Activated CD4-positive, alpha-beta memory T cell treated with anti-CD3 and anti-CD28 coated beads, Interleukin-2, amount 10 ng/mL, durations not matched to agents 7 days and 5 days (primary cell): Measurements from ENCODE around the gene OPA1. TPM values are rescaled to one million over a fixed set of nuclear protein-coding genes. Genes with fewer than 3 reads are reported as not detected.

Source experiments
- CTCF ChIA-PET: fragments of 350-600 bp; sonication (Branson Sonifier 250); formaldehyde crosslinking; loops from one replicate; lab custom pipeline; 2021; ENCODE audit warnings: antibody characterized with exemption, inconsistent platforms; lab: Charles Lee
- POLR2A ChIA-PET: fragments of 350-600 bp; sonication (Branson Sonifier 250); formaldehyde crosslinking; loops from one replicate; lab custom pipeline; 2021; ENCODE audit warnings: antibody characterized with exemption; lab: Charles Lee
- DNase-seq: peaks from one replicate; pipeline ENCODE4 v3.0.0-alpha.2; 2020
- H3K27ac Mint-ChIP-seq: one replicate; pipeline ENCODE4 v1.8.0; 2021; ENCODE audit warnings: mild to moderate bottlenecking, mixed read lengths
- H3K27me3 Mint-ChIP-seq: one replicate; pipeline ENCODE4 v1.8.0; 2021; ENCODE audit warnings: mixed read lengths
- H3K36me3 Mint-ChIP-seq: one replicate; pipeline ENCODE4 v1.8.0; 2021; ENCODE audit warnings: low read depth, mixed read lengths
- H3K4me1 Mint-ChIP-seq: one replicate; pipeline ENCODE4 v1.8.0; 2021; ENCODE audit warnings: mixed read lengths
- H3K4me3 Mint-ChIP-seq: one replicate; pipeline ENCODE4 v1.8.0; 2021; ENCODE audit warnings: mild to moderate bottlenecking, mixed read lengths
- H3K9me3 Mint-ChIP-seq: one replicate; pipeline ENCODE4 v1.8.0; 2021; ENCODE audit warnings: mixed read lengths
- total RNA-seq, 2 experiments: library from RNA; stranded (reverse); gene quantifications; one replicate each; pipeline ENCODE4 v1.2.3, GENCODE V29; 2021

Gene OPA1
- total RNA-seq, 2 experiments from 2014 or later = 61.0 to 66.4 TPM

DNA sequence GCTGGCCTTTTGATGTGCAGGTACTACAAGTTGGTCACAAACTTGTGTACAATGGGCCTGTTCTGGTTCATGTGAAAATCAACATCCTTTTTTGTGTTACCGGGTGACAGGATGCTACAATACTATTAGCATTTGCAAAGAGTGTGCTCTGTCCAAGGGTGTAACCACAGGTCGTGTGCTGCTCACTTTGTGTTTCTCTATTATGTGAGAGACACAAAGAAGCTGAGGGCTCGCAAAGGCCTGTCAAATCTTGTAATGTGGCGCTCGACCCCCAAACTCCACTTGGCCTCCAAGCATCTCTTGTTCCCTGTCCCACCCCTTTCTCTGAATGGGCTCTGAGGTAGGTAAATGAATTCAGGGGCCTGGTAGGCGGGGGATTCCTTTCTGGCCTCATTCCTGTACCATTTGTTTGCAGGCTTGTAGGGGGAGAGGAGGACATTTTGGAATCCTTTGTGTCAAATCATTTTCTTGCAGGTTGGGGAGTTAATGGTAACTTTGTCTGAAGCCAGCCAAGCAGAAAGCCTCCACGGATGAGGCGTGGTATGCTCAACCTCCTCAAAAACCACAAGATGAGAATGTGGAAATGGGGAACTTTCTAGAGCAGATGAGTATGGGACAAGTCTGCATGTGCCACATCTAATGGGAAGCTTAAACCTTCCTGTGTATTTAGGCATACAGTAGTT lies 109.1 kb downstream of the OPA1 start:
- DNase-seq = no peak
- H3K27me3 Mint-ChIP-seq = no peaks in the 10 kb centered on the region
- peaks cover 2% of the 10 kb centered on the region for H3K4me1 Mint-ChIP-seq
- POLR2A ChIA-PET = no interaction called here
- no peak overlapping the region for H3K27ac Mint-ChIP-seq
- no peaks in the 10 kb centered on the region for H3K9me3 Mint-ChIP-seq
- H3K36me3 Mint-ChIP-seq = peaks cover 6% of the 10 kb centered on the region
- CTCF ChIA-PET = no interaction called here
- H3K4me3 Mint-ChIP-seq = no peak overlapping the region

- H3K36me3 Mint-ChIP-seq = peaks cover 6% of the 10 kb centered on the region
- no peaks in the 10 kb centered on the region for H3K9me3 Mint-ChIP-seq
- peaks cover 2% of the 10 kb centered on the region for H3K4me1 Mint-ChIP-seq
- ChIA-PET CTCF (no interaction called here), POLR2A (no interaction called here)
- H3K27ac Mint-ChIP-seq = no peak overlapping the region
- H3K27me3 Mint-ChIP-seq = no peaks in the 10 kb centered on the region
- DNase-seq = no peak
- H3K4me3 Mint-ChIP-seq = no peak overlapping the region
Measured at GRCh38 chr3:193702967-193703366, 110.0 kb downstream of the OPA1 start.

DNA sequence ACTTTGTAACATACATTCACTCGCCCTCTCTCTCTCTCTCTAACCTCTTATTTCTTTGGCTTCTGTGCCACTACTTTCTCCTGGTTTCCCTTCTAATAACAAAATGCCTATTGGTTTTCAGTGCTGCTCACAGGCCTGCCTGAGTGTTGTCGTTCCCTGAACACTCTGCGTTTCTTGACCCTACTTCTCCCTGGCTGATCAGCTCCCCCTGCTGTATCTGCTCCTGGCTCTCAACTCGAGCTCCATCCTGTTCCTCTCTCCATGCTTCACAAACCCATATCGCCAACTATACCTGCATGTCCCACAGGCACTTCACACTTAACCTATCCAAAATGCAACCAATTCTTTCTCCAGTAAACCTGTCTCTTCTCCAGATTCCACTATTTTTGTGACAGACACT lies 111.4 kb downstream of the OPA1 start:
- Mint-ChIP-seq H3K27ac (no peak overlapping the region), H3K27me3 (no peaks in the 10 kb centered on the region), H3K4me3 (no peak overlapping the region), H3K36me3 (peaks cover under 1% of the 10 kb centered on the region), H3K4me1 (peaks cover 2% of the 10 kb centered on the region), H3K9me3 (no peaks in the 10 kb centered on the region)
- ChIA-PET POLR2A (no interaction called here), CTCF (interaction anchor here (1.1 kb wide), 1 partner anchor 39 kb away, joined by 3 read pairs; no protein-coding TSS in a partner anchor)
- DNase-seq = no peak

DNA sequence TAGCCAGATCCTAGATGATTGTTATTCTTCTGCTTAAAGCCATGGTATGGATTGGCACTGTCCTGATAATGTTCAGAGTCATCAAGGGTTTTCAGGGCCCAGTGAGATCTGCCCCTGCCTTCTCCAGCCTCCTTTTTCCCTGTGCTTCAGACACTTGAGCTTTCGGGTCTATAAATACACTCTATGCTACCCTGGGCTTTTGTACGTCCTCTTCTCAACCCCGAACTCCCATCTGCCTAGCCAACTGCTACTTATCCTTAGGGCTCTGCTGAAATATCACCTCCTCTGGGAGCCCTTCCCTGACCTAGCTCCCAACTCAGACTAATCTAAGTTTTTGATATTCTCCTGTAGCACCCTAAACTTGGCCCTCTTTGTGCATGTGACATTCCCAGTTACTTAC lies 115.3 kb downstream of the OPA1 start:
- CTCF ChIA-PET = no interaction called here
- H3K27me3 Mint-ChIP-seq = no peaks in the 10 kb centered on the region
- no peaks in the 10 kb centered on the region for H3K4me1 Mint-ChIP-seq
- H3K27ac Mint-ChIP-seq = no peak overlapping the region
- no peaks in the 10 kb centered on the region for H3K36me3 Mint-ChIP-seq
- no peaks in the 10 kb centered on the region for H3K9me3 Mint-ChIP-seq
- no peak for DNase-seq
- no peak overlapping the region for H3K4me3 Mint-ChIP-seq
- POLR2A ChIA-PET = no interaction called here

GRCh38 chr3:193710286-193711165 lies 117.5 kb downstream of the OPA1 start:
- POLR2A ChIA-PET = no interaction called here
- H3K9me3 Mint-ChIP-seq = peaks cover 12% of the 10 kb centered on the region
- CTCF ChIA-PET = no interaction called here
- H3K27me3 Mint-ChIP-seq = no peaks in the 10 kb centered on the region
- no peak for DNase-seq
- H3K36me3 Mint-ChIP-seq = peaks cover 10% of the 10 kb centered on the region
- H3K4me1 Mint-ChIP-seq = peaks cover 2% of the 10 kb centered on the region
- H3K27ac Mint-ChIP-seq = no peak overlapping the region
- no peak overlapping the region for H3K4me3 Mint-ChIP-seq

DNA sequence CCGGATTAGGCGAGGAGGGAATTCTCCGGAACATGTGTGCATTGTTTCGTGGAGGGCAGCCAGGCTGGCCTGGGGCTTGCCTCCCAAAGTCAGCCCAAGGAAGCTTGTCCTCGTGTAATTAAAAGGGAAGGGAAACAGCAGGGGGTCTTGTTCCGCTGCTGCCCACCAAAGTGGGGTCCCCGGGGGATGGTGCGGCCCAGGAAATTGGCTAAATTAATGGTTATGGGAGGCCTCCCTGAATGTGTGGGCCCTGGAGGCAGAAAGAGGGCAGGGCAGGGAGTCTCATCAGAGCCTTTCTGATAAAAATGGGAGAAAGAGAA lies 118.1 kb downstream of the OPA1 start:
- CTCF ChIA-PET = no interaction called here
- Mint-ChIP-seq H3K4me3 (no peak overlapping the region), H3K27ac (no peak overlapping the region), H3K4me1 (peaks cover 7% of the 10 kb centered on the region), H3K27me3 (no peaks in the 10 kb centered on the region), H3K9me3 (peaks cover 12% of the 10 kb centered on the region), H3K36me3 (peaks cover 15% of the 10 kb centered on the region)
- no peak for DNase-seq
- POLR2A ChIA-PET = no interaction called here

DNA sequence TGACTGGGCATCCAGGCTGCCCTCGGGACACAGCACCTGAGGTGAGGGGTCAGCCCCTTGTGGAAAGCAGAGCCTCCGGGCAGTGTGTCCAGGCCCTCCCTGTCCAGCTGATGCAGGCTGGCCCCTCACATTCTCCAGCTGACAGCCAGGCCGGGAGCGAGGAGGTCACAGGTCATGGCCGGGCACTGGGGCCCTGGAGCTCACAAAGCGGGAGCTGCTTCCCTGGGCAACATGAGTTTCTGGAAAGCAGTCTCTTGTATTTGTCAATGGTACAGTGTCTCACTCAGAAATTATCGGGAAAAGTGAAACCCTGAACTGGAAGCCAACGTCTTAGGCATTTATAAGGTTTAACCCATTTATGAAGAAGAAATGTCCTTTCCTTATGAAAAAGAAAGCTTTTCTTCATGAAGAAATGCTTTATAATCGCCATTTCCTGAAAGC lies 118.5 kb downstream of the OPA1 start:
- no peak overlapping the region for H3K27ac Mint-ChIP-seq
- peaks cover 15% of the 10 kb centered on the region for H3K36me3 Mint-ChIP-seq
- H3K27me3 Mint-ChIP-seq = no peaks in the 10 kb centered on the region
- ChIA-PET CTCF (no interaction called here), POLR2A (no interaction called here)
- peaks cover 12% of the 10 kb centered on the region for H3K9me3 Mint-ChIP-seq
- H3K4me3 Mint-ChIP-seq = no peak overlapping the region
- H3K4me1 Mint-ChIP-seq = peaks cover 11% of the 10 kb centered on the region
- no peak for DNase-seq

- peaks cover 15% of the 10 kb centered on the region for H3K36me3 Mint-ChIP-seq
- no peak overlapping the region for H3K4me3 Mint-ChIP-seq
- H3K4me1 Mint-ChIP-seq = peaks cover 15% of the 10 kb centered on the region
- peaks cover 12% of the 10 kb centered on the region for H3K9me3 Mint-ChIP-seq
- POLR2A ChIA-PET = no interaction called here
- H3K27me3 Mint-ChIP-seq = no peaks in the 10 kb centered on the region
- no peak overlapping the region for H3K27ac Mint-ChIP-seq
- DNase-seq = no peak
- CTCF ChIA-PET = no interaction called here
Measured at GRCh38 chr3:193711964-193712598, 119.1 kb downstream of the OPA1 start.

- no peak for DNase-seq
- Mint-ChIP-seq H3K4me3 (no peak overlapping the region), H3K4me1 (peaks cover 15% of the 10 kb centered on the region), H3K27me3 (no peaks in the 10 kb centered on the region), H3K27ac (no peak overlapping the region), H3K36me3 (peaks cover 15% of the 10 kb centered on the region), H3K9me3 (peaks cover 12% of the 10 kb centered on the region)
- POLR2A ChIA-PET = no interaction called here
- CTCF ChIA-PET = no interaction called here
Measured at GRCh38 chr3:193712938-193713337, 119.9 kb downstream of the OPA1 start.

GRCh38 chr3:193714523-193715137 lies 121.6 kb downstream of the OPA1 start:
- CTCF ChIA-PET = interaction anchor here (0.7 to 0.9 kb wide), 2 partner anchors 13 to 601 kb away, joined by 3 read pairs; no protein-coding TSS in a partner anchor
- Mint-ChIP-seq H3K36me3 (peaks cover 15% of the 10 kb centered on the region), H3K4me1 (peaks cover 15% of the 10 kb centered on the region), H3K9me3 (peaks cover 14% of the 10 kb centered on the region), H3K27ac (no peak overlapping the region), H3K27me3 (no peaks in the 10 kb centered on the region), H3K4me3 (no peak overlapping the region)
- no peak for DNase-seq
- POLR2A ChIA-PET = no interaction called here

- Mint-ChIP-seq H3K4me3 (no peak overlapping the region), H3K4me1 (peaks cover 15% of the 10 kb centered on the region), H3K27ac (no peak overlapping the region), H3K27me3 (no peaks in the 10 kb centered on the region), H3K36me3 (peaks cover 15% of the 10 kb centered on the region), H3K9me3 (peaks cover 14% of the 10 kb centered on the region)
- ChIA-PET CTCF (no interaction called here), POLR2A (no interaction called here)
- no peak for DNase-seq
Measured at GRCh38 chr3:193716150-193716549, 123.1 kb downstream of the OPA1 start.

- Mint-ChIP-seq H3K36me3 (peaks cover 8% of the 10 kb centered on the region), H3K27me3 (peaks cover 7% of the 10 kb centered on the region), H3K9me3 (peaks cover 5% of the 10 kb centered on the region), H3K4me1 (peaks cover 15% of the 10 kb centered on the region), H3K27ac (no peak overlapping the region), H3K4me3 (no peak overlapping the region)
- CTCF ChIA-PET = no interaction called here
- no peak for DNase-seq
- POLR2A ChIA-PET = no interaction called here
Measured at GRCh38 chr3:193719735-193720134, 126.7 kb downstream of the OPA1 start.

DNA sequence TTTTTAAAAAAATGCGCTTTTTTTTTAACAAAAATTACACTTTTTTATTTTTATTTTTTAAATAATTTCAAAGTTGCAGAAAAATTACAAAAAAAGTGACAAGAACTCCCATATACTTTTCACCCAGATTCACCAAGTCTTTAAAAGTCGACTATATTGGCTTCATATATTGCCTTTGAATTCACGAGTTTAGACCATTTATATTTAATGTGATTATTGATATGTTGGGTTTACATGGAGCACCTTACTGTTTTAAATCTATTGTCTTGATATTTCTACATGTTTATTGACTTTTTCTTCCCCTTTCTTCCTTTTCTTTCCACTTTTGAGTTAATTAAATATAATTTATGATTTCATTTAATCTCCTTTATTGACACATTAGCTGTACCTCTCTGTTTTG lies 127.2 kb downstream of the OPA1 start:
- POLR2A ChIA-PET = no interaction called here

More for the DNA sequence above, 127.2 kb downstream of the OPA1 start:
- H3K27ac Mint-ChIP-seq = no peak overlapping the region
- H3K9me3 Mint-ChIP-seq = peaks cover 5% of the 10 kb centered on the region
- H3K36me3 Mint-ChIP-seq = peaks cover 8% of the 10 kb centered on the region
- H3K27me3 Mint-ChIP-seq = peaks cover 7% of the 10 kb centered on the region
- CTCF ChIA-PET = no interaction called here
- H3K4me3 Mint-ChIP-seq = no peak overlapping the region
- peaks cover 15% of the 10 kb centered on the region for H3K4me1 Mint-ChIP-seq
- no peak for DNase-seq
